ENCODE measurements around the gene GLI3.

GLI3 gene

DNA sequence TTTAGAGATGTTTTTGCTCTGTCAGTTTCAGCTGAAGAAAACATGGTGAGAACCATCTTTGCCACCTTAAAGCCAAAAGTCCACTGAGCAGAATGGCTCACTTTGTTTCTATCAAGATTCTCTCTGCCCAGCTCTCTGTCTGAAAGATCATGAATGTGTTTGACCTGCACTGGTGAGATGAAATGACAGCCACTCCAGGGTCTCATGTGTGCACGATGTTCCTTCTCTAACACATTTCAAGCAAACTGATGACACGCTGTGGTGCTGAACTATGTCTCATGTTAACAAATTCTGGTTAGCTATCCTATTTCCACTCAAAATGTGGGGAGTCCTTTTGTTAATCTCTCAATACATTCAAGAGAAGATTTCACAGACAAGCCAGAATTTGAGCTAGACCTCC lies 260.6 kb downstream of the GLI3 start:
- in situ Hi-C loops (cut with HindIII; ENCODE audit: low sequenced_read_pairs) = loop anchor here (5.0 kb wide), 1 partner anchor 86 kb away; no protein-coding TSS in a partner anchor

GRCh38 chr7:41975849-41976248 lies 261.2 kb downstream of the GLI3 start:
- in situ Hi-C loops (cut with HindIII; ENCODE audit: low sequenced_read_pairs) = loop anchor here (5.0 kb wide), 1 partner anchor 86 kb away; no protein-coding TSS in a partner anchor

DNA sequence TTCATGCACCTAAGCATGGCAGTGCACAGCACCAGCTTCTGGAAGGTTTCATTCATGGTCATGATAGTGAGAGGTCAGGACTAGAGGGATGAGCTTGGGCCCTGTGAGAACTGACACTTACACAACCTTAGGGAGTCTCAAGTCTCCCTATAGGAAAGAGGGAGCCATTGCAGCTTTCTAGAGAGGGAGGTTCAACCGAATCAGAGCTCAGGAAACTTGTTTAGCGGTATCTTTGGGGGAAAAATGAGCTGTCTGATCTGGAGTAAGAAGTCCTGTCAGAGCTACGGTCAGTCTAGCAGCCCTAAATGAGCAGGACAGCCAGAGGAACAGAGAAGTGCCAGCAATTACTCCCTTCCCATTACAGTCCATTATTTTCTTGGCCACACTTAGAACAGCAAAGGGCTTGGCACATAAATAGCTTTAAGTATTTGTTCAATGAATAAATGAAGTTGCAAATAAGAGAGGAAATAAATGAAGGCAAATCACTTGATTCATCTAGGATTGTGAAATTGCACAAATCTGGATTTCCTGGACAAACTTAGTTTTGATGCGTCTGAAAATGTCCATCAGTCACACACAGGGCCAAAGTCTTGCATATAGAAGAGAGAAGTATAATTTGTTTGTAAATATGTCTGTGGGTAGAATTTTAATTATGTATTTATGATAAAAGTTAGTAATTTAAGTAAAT lies 262.0 kb downstream of the GLI3 start:
- in situ Hi-C loops (cut with HindIII; ENCODE audit: low sequenced_read_pairs) = loop anchor here (5.0 kb wide), 1 partner anchor 87 kb away; no protein-coding TSS in a partner anchor

DNA sequence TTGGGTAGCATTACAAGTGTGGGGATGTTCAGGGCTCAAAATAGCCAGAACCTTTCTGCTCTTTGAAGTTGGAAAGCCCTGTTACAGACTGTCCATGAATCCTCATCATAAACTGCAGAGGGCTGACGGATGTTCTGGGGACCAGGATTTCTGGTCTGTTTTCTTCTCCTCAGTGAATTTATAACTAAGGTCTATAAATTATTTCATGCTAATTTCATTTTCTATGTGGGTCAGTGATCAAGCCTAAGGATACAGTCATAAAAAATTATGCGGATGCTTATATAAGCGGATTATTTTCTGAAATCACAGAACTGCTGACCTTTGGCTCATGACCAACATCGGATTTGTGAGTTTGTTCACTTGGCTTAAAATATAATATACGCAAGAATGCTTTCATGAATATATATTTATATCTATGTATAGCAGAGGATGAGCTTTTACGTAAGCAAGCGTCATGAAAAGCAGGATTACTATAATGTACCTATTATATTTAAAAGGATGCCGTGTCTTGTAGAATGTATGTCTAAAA lies 263.7 kb downstream of the GLI3 start:
- in situ Hi-C loops (cut with HindIII; ENCODE audit: low sequenced_read_pairs) = no loop called here

DNA sequence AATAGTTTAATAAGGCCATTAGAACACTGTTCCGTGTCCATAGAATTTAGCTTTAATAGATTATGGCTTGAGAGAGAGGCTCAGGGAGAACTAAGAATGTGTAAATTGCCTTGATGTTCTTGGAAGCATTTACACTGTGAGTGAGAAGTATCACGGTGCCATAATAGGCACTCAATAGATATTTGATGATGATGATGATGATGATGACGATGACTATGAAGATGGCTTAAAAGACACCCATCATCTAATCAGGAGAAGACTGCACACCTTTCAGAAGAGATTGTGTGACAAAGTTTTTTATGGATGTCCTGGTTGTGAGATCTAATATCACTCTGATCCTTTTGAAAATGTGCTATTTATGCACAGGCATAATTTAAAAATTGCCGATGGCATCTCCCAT lies 264.2 kb downstream of the GLI3 start:
- in situ Hi-C loops (cut with HindIII; ENCODE audit: low sequenced_read_pairs) = no loop called here

GRCh38 chr7:41972270-41972669 lies 264.7 kb downstream of the GLI3 start:
- in situ Hi-C loops (cut with HindIII; ENCODE audit: low sequenced_read_pairs) = no loop called here

- in situ Hi-C loops (cut with HindIII; ENCODE audit: low sequenced_read_pairs) = no loop called here
Observed at GRCh38 chr7:41971640-41972187, 265.3 kb downstream of the GLI3 start.

DNA sequence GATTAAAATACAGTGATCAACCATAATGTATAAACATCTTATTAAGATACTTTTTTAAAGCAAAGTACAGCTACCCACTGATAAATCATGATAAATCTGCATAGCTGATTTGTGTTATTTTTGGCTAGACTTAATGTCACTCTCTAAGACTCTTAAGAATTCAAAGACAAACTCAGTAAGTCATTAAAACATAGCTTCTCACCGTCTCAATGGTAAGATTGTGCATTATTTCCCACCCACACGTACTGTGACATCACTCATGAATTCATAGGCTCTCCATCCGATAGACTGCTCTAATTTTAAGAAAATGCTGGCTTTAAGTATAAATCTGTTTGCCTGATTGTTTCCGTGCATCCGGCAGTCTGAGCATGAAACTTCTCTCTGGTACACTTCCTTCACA lies 266.1 kb downstream of the GLI3 start:
- in situ Hi-C loops (cut with HindIII; ENCODE audit: low sequenced_read_pairs) = no loop called here

DNA sequence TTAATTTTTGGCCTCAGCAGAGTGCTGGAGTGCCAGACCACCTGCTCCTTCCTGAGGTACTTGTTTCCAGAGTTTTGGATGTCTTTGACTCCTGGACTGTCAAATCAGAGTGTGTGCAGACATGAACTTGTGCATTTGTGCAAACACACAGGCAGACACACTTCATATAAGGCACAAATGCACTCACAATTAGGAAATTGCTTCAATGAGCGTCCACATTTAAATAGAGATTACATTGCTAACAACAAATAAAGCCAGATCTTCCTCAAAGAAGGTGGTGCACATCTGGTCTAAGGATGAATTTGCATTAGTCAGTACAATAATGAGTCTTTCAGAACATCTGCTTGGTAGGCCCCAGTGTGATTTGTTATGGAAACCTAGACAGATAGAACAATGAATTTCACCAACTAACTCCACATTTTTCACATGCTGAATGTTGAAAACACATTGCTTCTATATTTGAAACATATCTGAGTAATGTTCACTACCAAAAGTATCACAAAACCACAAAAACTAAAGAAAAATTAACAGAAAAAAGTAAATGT lies 267.4 kb downstream of the GLI3 start:
- in situ Hi-C loops (cut with HindIII; ENCODE audit: low sequenced_read_pairs) = no loop called here

GRCh38 chr7:41967156-41967555 lies 269.9 kb downstream of the GLI3 start:
- in situ Hi-C loops (cut with HindIII; ENCODE audit: low sequenced_read_pairs) = no loop called here

- in situ Hi-C loops (cut with HindIII; ENCODE audit: low sequenced_read_pairs) = no loop called here
Observed at GRCh38 chr7:41965951-41966505, 271.0 kb downstream of the GLI3 start.

- in situ Hi-C loops (cut with HindIII; ENCODE audit: low sequenced_read_pairs) = no loop called here
Observed at GRCh38 chr7:41964849-41965745, 271.9 kb downstream of the GLI3 start.

- in situ Hi-C loops (cut with HindIII; ENCODE audit: low sequenced_read_pairs) = no loop called here
Observed at GRCh38 chr7:41964183-41964753, 272.7 kb downstream of the GLI3 start.

DNA sequence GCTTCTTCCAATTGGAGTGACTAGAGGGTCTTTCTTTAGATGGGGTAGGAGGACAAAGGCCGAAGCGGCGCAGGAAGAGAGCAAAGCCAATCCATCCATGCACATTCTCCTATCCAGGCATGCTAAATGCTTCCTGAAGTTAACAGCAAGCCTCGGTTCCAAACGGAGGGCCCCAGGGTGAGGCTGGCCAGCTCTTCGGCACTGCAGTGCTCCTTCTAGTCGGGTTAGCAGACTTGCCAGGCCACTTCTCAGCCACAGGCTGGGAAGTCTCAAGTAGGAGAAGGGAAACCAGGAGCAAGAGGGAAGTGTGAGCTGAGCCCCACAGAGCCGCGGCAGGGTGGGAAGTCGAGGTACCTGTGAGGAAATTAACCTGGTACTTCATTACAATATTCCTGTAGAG lies 280.3 kb downstream of the GLI3 start:
- in situ Hi-C loops (cut with HindIII; ENCODE audit: low sequenced_read_pairs) = no loop called here

GRCh38 chr7:41955893-41956675 lies 280.9 kb downstream of the GLI3 start:
- in situ Hi-C loops (cut with HindIII; ENCODE audit: low sequenced_read_pairs) = no loop called here

DNA sequence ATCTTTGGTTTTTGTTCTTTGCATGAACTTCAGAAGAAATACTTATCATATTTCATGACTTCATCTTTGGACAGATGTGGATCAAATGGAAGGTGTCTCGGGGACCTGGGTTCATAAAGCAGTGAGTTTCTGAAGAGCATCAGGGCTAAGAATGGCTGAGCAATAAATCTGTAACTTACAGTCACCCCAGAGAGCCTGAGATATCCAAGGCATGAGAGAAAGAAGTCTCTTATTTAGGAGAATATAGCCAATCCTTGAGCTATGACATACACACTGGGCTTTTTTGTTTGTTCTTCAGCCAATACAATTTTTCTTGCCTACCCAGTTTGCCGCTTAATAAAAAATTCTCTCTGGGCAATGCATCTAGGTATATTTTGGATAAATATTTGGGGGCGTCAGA lies 281.6 kb downstream of the GLI3 start:
- in situ Hi-C loops (cut with HindIII; ENCODE audit: low sequenced_read_pairs) = no loop called here

DNA sequence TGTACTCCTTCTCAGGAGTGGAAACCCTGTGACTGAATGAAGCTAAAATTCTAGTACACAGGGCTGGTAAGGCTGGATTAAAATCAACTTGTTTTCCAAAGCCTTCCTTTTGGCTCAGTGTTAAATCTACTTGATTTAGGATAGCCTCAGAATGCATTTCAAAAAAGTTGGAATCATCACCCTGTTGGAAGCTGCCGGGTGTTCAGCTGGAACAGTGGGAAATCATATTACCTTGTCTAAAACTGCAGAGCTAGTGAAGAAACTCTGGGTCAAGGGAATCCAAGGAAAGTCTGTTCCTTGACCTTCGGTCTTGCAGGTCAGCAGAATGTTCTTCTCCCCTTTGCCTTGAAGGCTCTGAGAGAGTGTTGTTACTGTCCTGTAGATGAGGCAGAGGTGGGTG lies 282.0 kb downstream of the GLI3 start:
- in situ Hi-C loops (cut with HindIII; ENCODE audit: low sequenced_read_pairs) = no loop called here

GRCh38 chr7:41948503-41948902 lies 288.5 kb downstream of the GLI3 start:
- in situ Hi-C loops (cut with HindIII; ENCODE audit: low sequenced_read_pairs) = loop anchor here (25.0 kb wide), 1 partner anchor 889 kb away; no protein-coding TSS in a partner anchor

DNA sequence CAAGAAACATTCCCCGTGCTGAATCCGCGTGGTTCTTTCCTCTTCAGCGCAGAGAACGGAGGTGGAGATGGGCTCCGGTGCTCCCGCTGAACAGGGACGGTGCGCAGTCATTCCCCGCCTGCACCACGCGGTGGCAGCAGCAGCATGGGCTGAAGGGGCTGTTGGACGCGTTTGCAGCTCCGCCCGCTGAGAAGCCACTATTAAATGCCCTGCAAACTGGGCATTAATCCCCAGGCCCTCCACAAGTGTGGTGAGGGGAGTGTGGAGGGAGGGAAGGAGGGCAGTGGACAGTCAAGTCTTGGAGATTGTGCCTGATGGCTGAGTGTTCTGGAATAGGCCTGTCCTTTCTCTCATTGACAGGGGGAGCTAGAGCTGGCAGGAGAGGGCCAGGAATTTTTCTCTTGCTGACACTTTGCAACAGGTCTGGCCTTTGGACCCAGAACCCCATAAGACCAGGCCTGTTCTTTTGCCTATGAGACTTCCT lies 293.9 kb downstream of the GLI3 start:
- in situ Hi-C loops (cut with HindIII; ENCODE audit: low sequenced_read_pairs) = loop anchor here (25.0 kb wide), 1 partner anchor 894 kb away; no protein-coding TSS in a partner anchor

Measured in endothelial cell of hepatic sinusoid (primary cell).